ENCODE results near the gene DDN. TPM values are rescaled to one million over a fixed set of nuclear protein-coding genes. Genes with fewer than 3 reads are reported as not detected.

DDN gene
- total and polyA plus RNA-seq, 9 of the 15 experiments (the other 6 are each of a cell fraction or from before 2014, with no cell fraction given) = 0.03 to 3.6 (median 1.6) TPM

- TF ChIP-seq THRB (CRISPR knock-in tag; conservative IDR thresholded peaks at IDR 0.05) (no peak), IRF9 (tag; IDR thresholded peaks at IDR 0.05) (no peak), ZNF253 (CRISPR knock-in tag; conservative IDR thresholded peaks at IDR 0.05) (no peak), ZBED1 (IDR thresholded peaks at IDR 0.05) (no peak)
Measured at GRCh38 chr12:48968467-48968866, 30.7 kb downstream of the DDN start (continued).

- peaks cover 4 to 42% of the 10 kb centered on the region in 2 experiments; a peak in 3 of 5 replicates for H3K4me1 ChIP-seq (replicated peaks in 1 of 2; ENCODE audit: control insufficient read depth in 2 of 2, insufficient read depth in 2 of 2, low read length in 2 of 2)
- POLR2A ChIA-PET = interaction anchor here (0.8 kb wide), 1 partner anchor 28 kb away, joined by 3 read pairs; no protein-coding TSS in a partner anchor
- no peak overlapping the region for H3K4me3 ChIP-seq
- in situ Hi-C loops (cut with MboI) (no loop called here), intact Hi-C loops (cut with micrococcal nuclease) (no loop called here)
- no peak overlapping the region for H3K4me2 ChIP-seq (ENCODE audit: insufficient read depth, low read length)
- DNase-seq (ENCODE audit: extremely low read depth in 1 of 4, low spot score in 3 of 4) (no peak), ATAC-seq (no peak), FAIRE-seq (no peak)
- H3K9me3 ChIP-seq (replicated peaks; ENCODE audit: control insufficient read depth, insufficient read depth, low read depth, low read length) = no peaks in the 10 kb centered on the region
- 36% methylated on average over 7 of the region's 7 CpGs for WGBS (ENCODE audit: insufficient coverage, low coverage, missing lambda C conversion rate)
- CTCF ChIA-PET (ENCODE audit: low intra/inter-chr PET ratio) = no interaction called here
- H3K9me1 ChIP-seq (ENCODE audit: control insufficient read depth, insufficient read depth, low read length) = no peaks in the 10 kb centered on the region
- H3K27me3 ChIP-seq (ENCODE audit: control insufficient read depth in 2 of 2, insufficient read depth in 2 of 2, low read length in 2 of 2) = 0 out of 5 replicates have a peak, but pooled peaks cover 0 to 5% of the 10 kb centered on the region in 2 experiments
- no peaks in the 10 kb centered on the region; the same call in 1 of the 2 replicates for H4K20me1 ChIP-seq (replicated peaks; ENCODE audit: control insufficient read depth, insufficient read depth, low read length)
- H3K27ac ChIP-seq (ENCODE audit: extremely low read depth, low read depth, low read length) = no peak overlapping the region
- no peak overlapping the region for H2AFZ ChIP-seq (ENCODE audit: low read depth, low read length)
- BruUV-seq (replicated peaks) = no TSS peak
- no peaks in the 10 kb centered on the region for H3K36me3 ChIP-seq (ENCODE audit: control insufficient read depth, insufficient read depth, low read length)
- H3K9ac ChIP-seq (ENCODE audit: insufficient read depth in 1 of 2, low read depth in 2 of 2, low read length in 2 of 2) = peak overlapping the region in 1 of 2 experiments; percentile 66; a peak in 1 of 4 replicates
- H3K79me2 ChIP-seq (ENCODE audit: control insufficient read depth, insufficient read depth, low read length) = no peaks in the 10 kb centered on the region
- TF ChIP-seq PRPF4 (IDR thresholded peaks at IDR 0.05; ENCODE audit: insufficient read depth, low read depth, low read length, poor library complexity, severe bottlenecking) (no peak), NFE2 (IDR thresholded peaks at IDR 0.05; ENCODE audit: low read depth) (no peak), TCF7L2 (IDR thresholded peaks at IDR 0.05; ENCODE audit: low read depth, low read length) (no peak), CREM (IDR thresholded peaks at IDR 0.05; ENCODE audit: low read depth) (no peak), NFRKB (IDR thresholded peaks at IDR 0.05; ENCODE audit: low read depth) (no peak), MXI1 (IDR thresholded peaks at IDR 0.05; ENCODE audit: low read depth, low read length) (no peak), ZHX1 (conservative IDR thresholded peaks at IDR 0.05; ENCODE audit: low read length) (no peak), CC2D1A (IDR thresholded peaks at IDR 0.05) (no peak), POLR2A (conservative IDR thresholded peaks at IDR 0.05) (no peak), ZNF140 (CRISPR knock-in tag; IDR thresholded peaks at IDR 0.05) (no peak), VEZF1 (CRISPR knock-in tag; IDR thresholded peaks at IDR 0.05) (no peak), ZNF165 (CRISPR knock-in tag; IDR thresholded peaks at IDR 0.05; ENCODE audit: borderline replicate concordance) (no peak), SIN3A (IDR thresholded peaks at IDR 0.05; ENCODE audit: borderline replicate concordance in 2 of 2, control insufficient read depth in 1 of 2, low read depth in 2 of 2, low read length in 2 of 2) (no peak)
Measured at GRCh38 chr12:48967991-48968390, 31.2 kb downstream of the DDN start.

Measured in K562 (cell line).